ENCODE data around the gene SNX2. TPM values are rescaled to one million over a fixed set of nuclear protein-coding genes. Genes with fewer than 3 reads are reported as not detected.
A peak's percentile ranks its signal among the peaks of the same experiment; 100 is the strongest.

Gene SNX2
- total RNA-seq, 1 donor from 2014 or later, result 36.4 TPM

- Mint-ChIP-seq H3K27me3 (ENCODE audit: low read depth) (no peaks in the 10 kb centered on the region), H3K27ac (no peak overlapping the region)
- intact Hi-C loops (cut with micrococcal nuclease), result loop anchor here (5.0 kb wide), 1 partner anchor 34 kb away; no protein-coding TSS in a partner anchor
Observed at GRCh38 chr5:122778157-122778556, 3.3 kb downstream of the SNX2 start.

DNA sequence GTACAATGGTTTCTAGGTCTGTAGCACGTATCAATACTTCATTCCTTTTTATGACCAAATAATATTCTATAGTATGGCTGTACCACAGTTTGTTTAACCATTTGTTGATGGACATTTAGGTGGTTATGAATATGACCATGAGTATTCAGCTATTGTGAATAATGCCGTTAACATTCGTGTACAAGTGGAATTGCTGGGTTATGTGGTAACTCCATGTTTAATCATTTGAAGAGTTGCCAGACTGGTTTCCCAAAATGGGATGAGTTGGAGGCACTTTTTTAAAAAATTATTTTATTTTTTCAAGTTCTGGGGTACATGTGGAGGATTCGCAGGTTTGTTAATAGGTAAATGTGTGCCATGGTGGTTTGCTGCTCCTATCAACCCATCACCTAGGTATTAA is 4.6 kb downstream of the SNX2 start:
- intact Hi-C loops (cut with micrococcal nuclease), result loop anchor here (5.0 kb wide), 1 partner anchor 33 kb away; no protein-coding TSS in a partner anchor
- no peaks in the 10 kb centered on the region for H3K27me3 Mint-ChIP-seq (ENCODE audit: low read depth)
- H3K4me3 Mint-ChIP-seq (ENCODE audit: low read depth), result no peak overlapping the region
- DNase-seq (ENCODE audit: low spot score), result no peak
- H3K4me1 Mint-ChIP-seq (ENCODE audit: low read depth), result peaks cover 12% of the 10 kb centered on the region
- H3K9me3 Mint-ChIP-seq, result peaks cover 6% of the 10 kb centered on the region
- H3K27ac Mint-ChIP-seq, result no peak overlapping the region
- peaks cover 11% of the 10 kb centered on the region for H3K36me3 Mint-ChIP-seq (ENCODE audit: low read depth)

More at GRCh38 chr5:122778157-122778556, 3.3 kb downstream of the SNX2 start:
- Mint-ChIP-seq H3K36me3 (ENCODE audit: low read depth) (peaks cover 7% of the 10 kb centered on the region), H3K4me3 (ENCODE audit: low read depth) (peak overlapping the region; percentile 33), H3K4me1 (ENCODE audit: low read depth) (peaks cover 18% of the 10 kb centered on the region), H3K9me3 (no peaks in the 10 kb centered on the region)
- DNase-seq (ENCODE audit: low spot score), result no peak

DNA sequence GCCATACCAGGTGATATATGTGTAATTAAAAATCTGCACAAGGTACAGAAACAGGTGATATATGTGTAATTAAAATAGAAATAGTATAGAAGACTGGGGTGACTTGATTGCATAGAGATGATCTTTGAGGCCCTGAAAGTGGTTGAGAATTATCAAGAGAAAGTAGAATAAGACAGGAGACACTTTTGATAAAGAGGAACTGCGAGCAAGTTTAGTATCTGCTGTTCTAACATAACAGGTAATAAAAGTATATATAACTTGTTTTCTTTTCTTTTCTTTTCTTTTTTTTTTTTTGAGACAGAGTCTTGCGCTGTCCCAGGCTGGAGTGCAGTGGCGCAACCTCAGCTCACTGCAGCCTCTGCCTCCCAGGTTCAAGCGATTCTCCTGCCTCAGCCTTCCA is 5.4 kb downstream of the SNX2 start:
- Mint-ChIP-seq H3K27ac (no peak overlapping the region), H3K27me3 (ENCODE audit: low read depth) (no peaks in the 10 kb centered on the region), H3K36me3 (ENCODE audit: low read depth) (peaks cover 19% of the 10 kb centered on the region), H3K9me3 (peaks cover 14% of the 10 kb centered on the region), H3K4me3 (ENCODE audit: low read depth) (no peak overlapping the region), H3K4me1 (ENCODE audit: low read depth) (peaks cover 9% of the 10 kb centered on the region)
- intact Hi-C loops (cut with micrococcal nuclease), result no loop called here
- no peak for DNase-seq (ENCODE audit: low spot score)

DNA sequence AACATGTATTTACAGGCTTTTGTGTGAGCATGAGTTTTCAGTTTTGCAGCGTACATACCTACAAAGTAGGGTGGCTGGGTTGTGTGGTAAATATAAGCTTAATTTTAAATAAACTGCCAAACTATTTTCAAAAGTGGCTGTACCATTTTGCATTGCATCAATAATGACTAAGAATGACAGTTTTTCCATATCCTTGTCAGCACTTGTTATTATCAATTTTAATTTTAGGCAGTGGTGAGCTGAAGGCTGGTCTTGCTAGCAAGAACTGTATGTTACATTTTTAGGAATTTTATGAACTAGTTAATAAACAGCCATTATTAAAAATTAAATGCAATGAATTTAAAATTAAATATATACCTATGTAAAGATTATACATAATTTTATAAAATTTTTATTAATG is 6.6 kb downstream of the SNX2 start:
- intact Hi-C loops (cut with micrococcal nuclease), result no loop called here
- Mint-ChIP-seq H3K36me3 (ENCODE audit: low read depth) (peaks cover 25% of the 10 kb centered on the region), H3K27ac (no peak overlapping the region), H3K27me3 (ENCODE audit: low read depth) (no peaks in the 10 kb centered on the region), H3K4me1 (ENCODE audit: low read depth) (peaks cover 9% of the 10 kb centered on the region), H3K4me3 (ENCODE audit: low read depth) (no peak overlapping the region), H3K9me3 (peaks cover 20% of the 10 kb centered on the region)
- no peak for DNase-seq (ENCODE audit: low spot score)

GRCh38 chr5:122785294-122785693 is 10.4 kb downstream of the SNX2 start:
- no peaks in the 10 kb centered on the region for H3K27me3 Mint-ChIP-seq (ENCODE audit: low read depth)
- peaks cover 37% of the 10 kb centered on the region for H3K9me3 Mint-ChIP-seq
- intact Hi-C loops (cut with micrococcal nuclease), result no loop called here
- no peak for DNase-seq (ENCODE audit: low spot score)
- peaks cover 44% of the 10 kb centered on the region for H3K36me3 Mint-ChIP-seq (ENCODE audit: low read depth)
- no peaks in the 10 kb centered on the region for H3K4me1 Mint-ChIP-seq (ENCODE audit: low read depth)
- H3K27ac Mint-ChIP-seq, result no peak overlapping the region
- H3K4me3 Mint-ChIP-seq (ENCODE audit: low read depth), result no peak overlapping the region

- Mint-ChIP-seq H3K36me3 (ENCODE audit: low read depth) (peaks cover 60% of the 10 kb centered on the region), H3K4me1 (ENCODE audit: low read depth) (no peaks in the 10 kb centered on the region), H3K9me3 (peaks cover 48% of the 10 kb centered on the region), H3K27me3 (ENCODE audit: low read depth) (no peaks in the 10 kb centered on the region), H3K27ac (no peak overlapping the region), H3K4me3 (ENCODE audit: low read depth) (no peak overlapping the region)
- no peak for DNase-seq (ENCODE audit: low spot score)
- intact Hi-C loops (cut with micrococcal nuclease), result no loop called here
Observed at GRCh38 chr5:122788371-122788770, 13.5 kb downstream of the SNX2 start.

- Mint-ChIP-seq H3K9me3 (peaks cover 47% of the 10 kb centered on the region), H3K27ac (no peak overlapping the region), H3K4me1 (ENCODE audit: low read depth) (no peaks in the 10 kb centered on the region), H3K4me3 (ENCODE audit: low read depth) (no peak overlapping the region), H3K36me3 (ENCODE audit: low read depth) (peaks cover 58% of the 10 kb centered on the region), H3K27me3 (ENCODE audit: low read depth) (no peaks in the 10 kb centered on the region)
- intact Hi-C loops (cut with micrococcal nuclease), result no loop called here
- no peak for DNase-seq (ENCODE audit: low spot score)
Observed at GRCh38 chr5:122788996-122789395, 14.1 kb downstream of the SNX2 start.

- Mint-ChIP-seq H3K27ac (no peak overlapping the region), H3K4me3 (ENCODE audit: low read depth) (no peak overlapping the region), H3K27me3 (ENCODE audit: low read depth) (no peaks in the 10 kb centered on the region), H3K9me3 (peaks cover 40% of the 10 kb centered on the region), H3K36me3 (ENCODE audit: low read depth) (peaks cover 54% of the 10 kb centered on the region), H3K4me1 (ENCODE audit: low read depth) (no peaks in the 10 kb centered on the region)
- no peak for DNase-seq (ENCODE audit: low spot score)
- intact Hi-C loops (cut with micrococcal nuclease), result no loop called here
Observed at GRCh38 chr5:122789461-122790171, 14.7 kb downstream of the SNX2 start.

- no peak for DNase-seq (ENCODE audit: low spot score)
- Mint-ChIP-seq H3K27ac (no peak overlapping the region), H3K9me3 (peaks cover 37% of the 10 kb centered on the region), H3K4me1 (ENCODE audit: low read depth) (no peaks in the 10 kb centered on the region), H3K36me3 (ENCODE audit: low read depth) (peaks cover 51% of the 10 kb centered on the region), H3K27me3 (ENCODE audit: low read depth) (no peaks in the 10 kb centered on the region), H3K4me3 (ENCODE audit: low read depth) (no peak overlapping the region)
- intact Hi-C loops (cut with micrococcal nuclease), result no loop called here
Observed at GRCh38 chr5:122790354-122791103, 15.6 kb downstream of the SNX2 start.

DNA sequence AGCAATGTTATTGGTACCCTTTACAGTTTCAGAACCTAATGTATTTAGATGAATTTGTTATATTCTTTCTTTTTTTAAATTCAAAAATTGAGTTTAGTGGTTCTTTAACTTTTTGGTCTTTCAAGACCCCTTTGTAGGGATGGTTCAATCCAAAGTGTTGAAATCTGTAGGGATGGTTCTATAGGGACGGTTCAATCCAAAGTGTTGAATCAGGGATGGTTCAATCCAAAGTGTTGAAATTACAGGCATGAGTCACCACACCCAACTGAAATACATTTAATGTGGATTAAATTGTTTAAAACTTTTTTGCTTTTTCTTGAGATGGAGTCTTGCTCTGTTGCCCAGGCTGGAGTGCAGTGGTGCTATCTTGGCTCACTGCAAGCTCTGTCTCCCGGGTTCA is 30.6 kb downstream of the SNX2 start:
- no peak overlapping the region for H3K4me3 Mint-ChIP-seq (ENCODE audit: low read depth)
- H3K27me3 Mint-ChIP-seq (ENCODE audit: low read depth), result no peaks in the 10 kb centered on the region
- no peaks in the 10 kb centered on the region for H3K9me3 Mint-ChIP-seq
- no peak for DNase-seq (ENCODE audit: low spot score)
- peaks cover 33% of the 10 kb centered on the region for H3K36me3 Mint-ChIP-seq (ENCODE audit: low read depth)
- intact Hi-C loops (cut with micrococcal nuclease), result no loop called here
- H3K27ac Mint-ChIP-seq, result no peak overlapping the region
- no peaks in the 10 kb centered on the region for H3K4me1 Mint-ChIP-seq (ENCODE audit: low read depth)

- intact Hi-C loops (cut with micrococcal nuclease), result loop anchor here (5.0 kb wide), 1 partner anchor 33 kb away; the partner anchor contains the start of gene SNX2
- no peak overlapping the region for H3K4me3 Mint-ChIP-seq (ENCODE audit: low read depth)
- H3K36me3 Mint-ChIP-seq (ENCODE audit: low read depth), result peaks cover 15% of the 10 kb centered on the region
- H3K9me3 Mint-ChIP-seq, result no peaks in the 10 kb centered on the region
- H3K27me3 Mint-ChIP-seq (ENCODE audit: low read depth), result no peaks in the 10 kb centered on the region
- DNase-seq (ENCODE audit: low spot score), result no peak
- H3K27ac Mint-ChIP-seq, result no peak overlapping the region
- H3K4me1 Mint-ChIP-seq (ENCODE audit: low read depth), result no peaks in the 10 kb centered on the region
Observed at GRCh38 chr5:122810405-122810804, 35.5 kb downstream of the SNX2 start.

DNA sequence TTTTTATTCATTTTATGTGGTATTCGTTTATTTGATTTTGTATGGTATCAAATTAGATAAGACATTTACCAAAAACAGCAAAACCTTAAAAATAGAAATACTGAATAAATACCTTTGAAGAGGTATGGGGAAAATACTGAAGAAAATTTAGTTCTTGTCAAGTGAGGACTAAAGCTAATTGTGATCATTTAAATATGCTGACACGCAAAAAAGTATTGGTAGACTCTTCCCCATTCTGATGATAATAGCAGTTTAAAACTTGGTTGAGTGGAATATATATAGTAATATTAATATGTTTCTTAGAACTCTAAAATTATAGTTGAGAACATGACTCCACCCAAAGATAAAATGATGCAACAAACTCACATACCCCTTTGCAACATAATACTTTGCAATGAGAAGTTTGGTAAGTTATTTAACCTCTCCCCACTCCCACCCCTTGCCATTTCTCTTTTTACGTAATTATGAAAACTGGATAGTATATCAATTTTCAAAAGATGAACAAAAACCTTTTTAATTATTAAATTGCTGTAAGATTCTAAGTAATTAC is 40.4 kb downstream of the SNX2 start:
- H3K4me1 Mint-ChIP-seq (ENCODE audit: low read depth), result no peaks in the 10 kb centered on the region
- no peak for DNase-seq (ENCODE audit: low spot score)
- no peaks in the 10 kb centered on the region for H3K27me3 Mint-ChIP-seq (ENCODE audit: low read depth)
- no peak overlapping the region for H3K27ac Mint-ChIP-seq
- intact Hi-C loops (cut with micrococcal nuclease), result no loop called here
- H3K4me3 Mint-ChIP-seq (ENCODE audit: low read depth), result no peak overlapping the region
- H3K36me3 Mint-ChIP-seq (ENCODE audit: low read depth), result peaks cover 3% of the 10 kb centered on the region
- H3K9me3 Mint-ChIP-seq, result no peaks in the 10 kb centered on the region

DNA sequence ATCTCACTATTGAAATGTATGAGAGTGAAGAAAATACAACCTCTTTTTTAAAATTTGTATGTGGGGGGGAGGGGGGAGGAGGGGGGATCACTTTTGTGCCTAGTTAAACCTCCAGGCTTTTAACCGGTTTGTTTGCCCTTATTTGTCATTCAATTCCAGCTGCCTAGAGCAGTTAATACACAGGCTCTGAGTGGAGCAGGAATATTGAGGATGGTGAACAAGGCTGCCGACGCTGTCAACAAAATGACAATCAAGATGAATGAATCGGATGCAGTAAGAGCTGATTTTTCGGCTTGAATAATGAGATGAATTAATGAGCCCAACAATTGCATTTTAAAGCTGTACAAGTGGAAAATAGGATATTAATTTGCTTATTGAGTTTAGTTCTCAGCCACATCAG is 41.9 kb downstream of the SNX2 start:
- H3K4me1 Mint-ChIP-seq (ENCODE audit: low read depth), result no peaks in the 10 kb centered on the region
- intact Hi-C loops (cut with micrococcal nuclease), result no loop called here
- no peaks in the 10 kb centered on the region for H3K36me3 Mint-ChIP-seq (ENCODE audit: low read depth)
- no peak overlapping the region for H3K4me3 Mint-ChIP-seq (ENCODE audit: low read depth)
- no peaks in the 10 kb centered on the region for H3K9me3 Mint-ChIP-seq
- no peaks in the 10 kb centered on the region for H3K27me3 Mint-ChIP-seq (ENCODE audit: low read depth)
- no peak for DNase-seq (ENCODE audit: low spot score)
- H3K27ac Mint-ChIP-seq, result no peak overlapping the region

Measured in activated T-helper 2 cell treated with anti-CD3 and anti-CD28 coated beads, Interferon-gamma antibody, Interleukin-2, Interleukin-4, amounts not matched to agents 10 μg/mL and 5 μg/mL and 100 μg/mL, durations not matched to agents 14 hours and 24 hours and 36 hours (primary cell).